AG04450 (cell line): ENCODE results near the gene GPR68. TPM values are rescaled to one million over a fixed set of nuclear protein-coding genes. Genes with fewer than 3 reads are reported as not detected.

ENCODE experiments used
- CTCF ChIA-PET: fragments of 300-600, 350-600 bp; formaldehyde crosslinking; extraction: SDS; loops from one replicate; lab custom pipeline; 2022; ENCODE audit warnings: antibody characterized with exemption, inconsistent platforms; lab: Charles Lee
- POLR2A ChIA-PET: fragments of 350-600 bp; formaldehyde crosslinking; extraction: SDS; loops from one replicate; lab custom pipeline; 2021; ENCODE audit warnings: antibody characterized with exemption, inconsistent platforms; lab: Yijun Ruan, JAX
- DNase-seq: peaks from one replicate; pipeline ENCODE4 v3.0.0-alpha.2; 2011; ENCODE audit warnings: low read depth, low spot score
- H3K27ac ChIP-seq: one replicate; pipeline ENCODE4 v1.5.1; 2012; ENCODE audit warnings: low read depth, low read length, control low read depth
- H3K27me3 ChIP-seq: one replicate; pipeline ENCODE4 v1.6.0; 2012; ENCODE audit warnings: low read length; ENCODE audit not compliant: control insufficient read depth, insufficient read depth
- H3K4me3 ChIP-seq: 2 replicates; pipeline ENCODE4 v1.5.1; 2011; ENCODE audit warnings: mild to moderate bottlenecking, low read depth, low read length, control low read depth
- H3K9me3 ChIP-seq: 2 replicates; pipeline ENCODE4 v1.5.1; 2012; ENCODE audit warnings: low read length; ENCODE audit not compliant: control insufficient read depth, insufficient read depth
- CTCF ChIP-seq: IDR thresholded peaks from 2 replicates; pipeline ENCODE4 v1.5.1; 2011; ENCODE audit warnings: low read depth, low read length, control low read depth, inconsistent platforms
- polyA plus RNA-seq: library from polyadenylated mRNA; depleted of rRNA; stranded (reverse); fragments of >200 nt; gene quantifications from 2 replicates; pipeline ENCODE4 v1.2.3, GENCODE V29; 2011

Gene GPR68
- polyA plus RNA-seq, 1 experiment = 0.83 TPM

GRCh38 chr14:91280129-91280528 is 35.6 kb upstream of the GPR68 start:
- CTCF ChIA-PET = interaction anchor here (1.0 to 10.2 kb wide), 2 partner anchors 103 to 378 kb away, joined by 3 to 350 read pairs; no protein-coding TSS in a partner anchor

GRCh38 chr14:91279354-91279753 is 34.9 kb upstream of the GPR68 start:
- no peak for TF ChIP-seq CTCF
- ChIA-PET CTCF (interaction anchor here (0.9 kb wide), 1 partner anchor 106 kb away, joined by 3 read pairs; no protein-coding TSS in a partner anchor), POLR2A (no interaction called here)
- no peak for DNase-seq
- no peak overlapping the region for H3K4me3 ChIP-seq
- H3K27me3 ChIP-seq = no peaks in the 10 kb centered on the region
- H3K9me3 ChIP-seq = peaks cover 8% of the 10 kb centered on the region
- H3K27ac ChIP-seq = no peak overlapping the region

More at GRCh38 chr14:91280129-91280528, 35.6 kb upstream of the GPR68 start:
- no peak for DNase-seq
- H3K27ac ChIP-seq = no peak overlapping the region
- no peak for TF ChIP-seq CTCF
- H3K27me3 ChIP-seq = no peaks in the 10 kb centered on the region
- peaks cover 8% of the 10 kb centered on the region for H3K9me3 ChIP-seq
- H3K4me3 ChIP-seq = no peak overlapping the region
- POLR2A ChIA-PET = no interaction called here

- peaks cover 8% of the 10 kb centered on the region for H3K9me3 ChIP-seq
- H3K27me3 ChIP-seq = no peaks in the 10 kb centered on the region
- H3K4me3 ChIP-seq = no peak overlapping the region
- POLR2A ChIA-PET = no interaction called here
- TF ChIP-seq CTCF = no peak
- CTCF ChIA-PET = interaction anchor here (0.6 to 3.0 kb wide), 3 partner anchors 9 to 105 kb away, joined by 3 to 15 read pairs (median 11); no protein-coding TSS in a partner anchor
- no peak for DNase-seq
- H3K27ac ChIP-seq = no peak overlapping the region
Measured at GRCh38 chr14:91278383-91278715, 33.8 kb upstream of the GPR68 start.

- ChIA-PET CTCF (interaction anchor here (0.6 to 3.0 kb wide), 4 partner anchors 9 to 375 kb away, joined by 3 to 15 read pairs (median 8); no protein-coding TSS in a partner anchor), POLR2A (no interaction called here)
- Histone ChIP-seq H3K4me3 (no peak overlapping the region), H3K9me3 (peaks cover 8% of the 10 kb centered on the region), H3K27ac (no peak overlapping the region), H3K27me3 (no peaks in the 10 kb centered on the region)
- no peak for TF ChIP-seq CTCF
- no peak for DNase-seq
Measured at GRCh38 chr14:91277546-91278382, 33.3 kb upstream of the GPR68 start.

GRCh38 chr14:91274796-91275195 is 30.3 kb upstream of the GPR68 start:
- ChIA-PET CTCF (interaction anchor here (1.0 kb wide), 1 partner anchor 102 kb away, joined by 3 read pairs; no protein-coding TSS in a partner anchor), POLR2A (no interaction called here)
- no peak for TF ChIP-seq CTCF
- no peak for DNase-seq
- H3K4me3 ChIP-seq = no peak overlapping the region
- peaks cover 5% of the 10 kb centered on the region for H3K27me3 ChIP-seq
- no peak overlapping the region for H3K27ac ChIP-seq
- H3K9me3 ChIP-seq = no peaks in the 10 kb centered on the region; the same call in 1 of the 2 replicates
